Thyroid gland (tissue), 4 donors: ENCODE data around the gene KIAA0930.
"Not testable (repeated sequence)": the region's sequence is repeated elsewhere in the genome, so short reads cannot be mapped to it uniquely, and the experiment has no call there.

ENCODE experiments used
- CTCF ChIP-seq, 6 experiments: fragments of 200-600 bp in 3 of 6; fragments of 450-650 bp in 3 of 6; sonication (generic) in 3 of 6; IDR thresholded peaks; one replicate each; pipeline ENCODE4 v1.5.1; 2016 to 2019; ENCODE audit warnings: antibody characterized with exemption in 6 of 6, mild to moderate bottlenecking in 2 of 6, inconsistent platforms in 1 of 6, moderate library complexity in 1 of 6
- POLR2A ChIP-seq, 2 donors: fragments of 450-650 bp; IDR thresholded peaks; one replicate each; pipeline ENCODE4 v1.6.1; 2017; ENCODE audit warnings: antibody characterized with exemption in 2 of 2, mild to moderate bottlenecking in 2 of 2, moderate library complexity in 1 of 2

DNA sequence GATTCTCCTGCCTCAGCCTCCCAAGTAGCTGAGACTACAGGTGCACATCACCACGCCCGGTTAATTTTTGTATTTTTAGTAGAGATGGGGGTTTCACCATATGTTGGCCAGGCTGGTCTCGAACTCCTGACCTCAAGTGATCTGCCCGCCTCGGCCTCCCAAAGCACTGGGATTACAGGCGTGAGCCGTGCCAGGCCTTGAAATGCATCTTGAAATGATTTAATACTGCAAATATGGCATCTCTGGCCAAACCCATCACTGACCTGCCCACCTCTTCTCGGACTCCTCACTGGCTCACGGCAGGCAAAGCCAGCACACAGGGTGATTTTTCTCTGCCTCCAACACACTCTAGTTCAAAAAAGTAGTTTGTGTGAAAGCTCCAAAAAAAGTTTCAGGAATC is 48.9 kb downstream of the KIAA0930 start:
- TF ChIP-seq POLR2A, CTCF (IDR thresholded peaks at IDR 0.05): not testable (repeated sequence)
